Renal pelvis (tissue), 4 donors: ENCODE measurements around the gene CDK4. TPM values are rescaled to one million over a fixed set of nuclear protein-coding genes. Genes with fewer than 3 reads are reported as not detected.

Experiments used
- DNase-seq: peaks from one replicate; pipeline ENCODE4 v3.0.0-alpha.2; 2013
- polyA plus RNA-seq, 3 donors: library from polyadenylated mRNA; unstranded; fragments of 120-200 nt; gene quantifications; one replicate each; pipeline ENCODE4 v1.2.1, GENCODE V29; 2013; ENCODE audit not compliant: insufficient read length in 3 of 3

Gene CDK4
- polyA plus RNA-seq, 3 donors = 244 to 266 (median 256) TPM

DNA sequence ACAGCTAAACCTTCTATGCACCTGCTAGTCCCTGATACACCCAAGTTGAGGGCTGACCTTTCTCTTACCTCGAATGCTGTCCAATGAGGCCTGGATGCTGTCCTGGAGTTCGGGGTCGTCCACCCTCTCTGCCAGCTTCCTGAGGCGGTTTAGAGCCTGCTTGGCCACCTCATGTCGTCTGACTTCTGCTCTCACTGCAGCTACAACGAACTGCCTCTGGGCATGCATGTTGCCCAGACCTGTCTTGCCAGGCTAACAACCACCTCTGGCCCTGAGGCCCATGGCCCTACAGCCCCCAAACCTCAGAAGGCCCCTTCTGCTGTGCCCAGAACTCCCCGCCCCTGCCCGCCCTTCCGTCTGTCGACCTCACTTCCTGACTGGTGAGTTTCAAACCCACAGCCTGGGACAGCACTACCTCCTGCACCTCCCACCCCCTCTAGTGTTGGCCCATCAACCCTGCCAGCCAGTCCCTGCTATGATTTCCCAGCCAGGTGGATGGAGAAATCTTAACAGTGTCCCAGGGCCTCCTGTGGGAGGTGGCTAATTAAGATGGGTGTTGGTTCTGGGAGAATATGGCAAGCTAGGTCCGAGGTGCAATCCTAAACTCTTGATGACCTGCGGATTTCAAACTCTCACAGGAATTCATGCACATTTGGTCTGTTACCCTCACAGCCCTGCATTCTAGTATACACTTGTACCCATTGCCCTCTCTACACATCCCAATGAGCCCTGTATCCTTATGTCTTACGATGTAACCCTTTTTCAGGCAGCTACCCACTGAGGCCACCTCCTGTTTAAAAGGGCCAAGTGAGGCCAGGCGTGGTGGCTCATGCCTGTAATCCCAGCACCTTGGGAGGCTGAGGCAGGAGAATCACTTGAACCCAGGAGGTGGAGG, 10.0 kb downstream of the CDK4 start:
- no peak for DNase-seq

DNA sequence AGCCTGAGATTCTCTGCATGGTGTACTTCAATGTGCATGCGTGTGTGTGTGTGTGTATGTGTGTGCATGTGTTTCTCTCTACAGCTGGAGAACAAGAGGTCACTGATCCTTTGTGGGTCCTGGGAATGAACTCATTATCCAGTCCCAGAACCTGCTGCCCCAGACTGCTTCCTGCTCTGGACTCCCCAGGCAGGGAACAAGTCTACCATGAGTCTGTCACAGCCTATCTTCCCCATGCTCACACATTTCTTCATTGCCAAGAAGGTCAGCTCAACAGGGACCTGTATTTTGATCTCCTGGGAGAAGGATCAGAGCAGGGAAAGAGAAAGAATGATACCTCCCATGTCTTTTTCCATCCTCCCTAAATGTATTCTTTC, 10.7 kb downstream of the CDK4 start:
- no peak for DNase-seq

DNA sequence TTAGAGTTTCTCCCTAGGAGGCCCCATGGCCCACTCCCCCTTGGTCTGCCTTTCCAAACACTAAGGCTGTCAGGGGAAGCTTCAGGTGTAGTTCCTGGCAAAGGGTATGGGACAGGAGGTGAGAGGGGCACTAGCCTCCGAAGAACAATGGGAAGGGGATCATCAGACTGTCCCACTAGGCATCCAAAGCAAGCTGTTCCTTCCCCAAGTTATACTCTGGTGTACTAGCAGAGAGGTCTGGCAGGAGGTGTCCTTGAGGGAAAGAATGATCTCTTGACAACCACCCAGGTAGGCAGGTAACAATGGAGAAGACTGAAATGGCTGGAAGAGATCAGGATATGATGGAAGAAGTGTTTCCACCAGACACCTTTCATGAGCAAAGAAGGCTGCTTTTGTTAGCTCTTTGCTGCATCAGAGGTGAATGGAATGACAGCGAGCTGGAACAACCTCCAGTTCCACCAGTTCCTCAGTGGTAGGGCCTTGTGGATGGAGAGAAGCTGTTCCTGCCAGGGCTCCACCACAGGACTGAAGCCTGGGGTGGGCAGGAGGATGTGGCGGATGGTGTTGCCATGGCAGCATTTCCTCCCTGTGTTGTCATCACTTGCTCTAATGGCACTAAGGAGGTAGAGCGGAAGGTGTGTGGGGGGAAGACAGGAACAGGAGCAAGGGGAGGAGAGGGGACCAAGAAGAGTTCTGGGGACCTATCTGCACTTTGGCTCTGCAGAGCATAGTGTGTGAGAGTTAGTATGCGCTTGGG, 11.3 kb downstream of the CDK4 start:
- no peak for DNase-seq

DNA sequence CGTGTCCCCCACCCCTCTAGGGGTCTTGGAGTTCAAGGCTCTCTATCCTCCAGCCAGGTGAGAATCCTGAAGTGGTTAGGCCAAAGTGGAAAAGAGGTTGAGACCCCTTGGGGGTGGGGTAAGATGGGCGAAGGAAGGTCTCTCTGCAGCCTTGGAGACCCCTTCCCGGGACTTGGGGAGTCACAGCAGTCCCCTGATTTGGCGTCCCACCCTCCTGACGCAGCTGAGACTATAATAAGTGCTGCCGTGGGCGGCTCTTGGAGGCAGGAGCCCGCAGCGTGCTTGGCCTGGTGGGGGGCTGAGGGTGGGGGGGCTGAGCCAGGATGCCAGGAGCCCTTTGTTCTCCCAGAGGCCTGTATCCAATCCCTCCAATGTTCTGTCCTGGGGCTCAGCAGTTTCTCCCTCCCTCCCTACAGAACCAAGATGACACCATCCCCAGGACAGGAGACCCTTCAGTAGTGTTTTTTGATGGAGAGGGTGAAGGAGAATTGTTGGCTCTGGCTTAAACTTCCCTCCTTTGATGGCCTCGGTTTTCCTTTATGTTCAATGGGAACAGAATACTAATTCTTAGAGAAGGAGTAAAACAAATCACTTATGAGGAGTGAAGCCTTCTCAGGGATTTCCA, 12.1 kb downstream of the CDK4 start:
- no peak for DNase-seq

- DNase-seq = no peak
These were observed 12.7 kb downstream of the CDK4 start for GRCh38 chr12:57739387-57739786.

DNA sequence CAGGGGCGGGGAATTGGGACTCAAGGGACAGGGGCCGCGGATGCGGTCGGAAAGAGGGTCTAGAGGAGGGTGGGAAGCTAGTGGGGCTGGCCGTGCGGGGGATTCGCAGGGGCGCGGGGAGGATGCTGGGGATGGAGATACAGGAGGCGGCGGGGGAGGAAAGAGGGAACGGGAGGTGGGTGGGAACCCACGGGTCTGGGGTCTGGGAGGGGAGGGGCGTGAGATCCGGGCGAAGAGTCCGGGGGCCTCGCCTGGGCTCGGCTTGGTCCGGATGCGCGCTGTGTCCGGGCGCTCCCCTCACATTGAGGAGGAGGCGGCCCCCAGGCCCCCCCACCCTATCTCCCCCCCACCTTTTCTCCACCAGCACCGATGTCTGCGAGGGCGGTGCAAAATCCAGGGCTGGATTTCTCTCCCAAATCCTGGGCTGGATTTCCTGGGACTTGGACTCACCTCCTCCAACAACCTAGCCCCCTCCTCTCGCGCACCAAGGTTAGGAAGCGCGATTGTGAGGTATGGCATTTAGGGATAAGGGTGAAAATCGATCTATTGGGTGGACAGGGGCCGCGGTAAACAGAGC, 13.4 kb downstream of the CDK4 start, which contains the start of gene AGAP2:
TSS of gene AGAP2 (minus strand) at position 82 of the 577 bp plus-strand sequence. CDS start 496 bp downstream, outside the sequence.
- no peak for DNase-seq

GRCh38 chr12:57737467-57738460, 14.3 kb downstream of the CDK4 start:
- no peak for DNase-seq

DNA sequence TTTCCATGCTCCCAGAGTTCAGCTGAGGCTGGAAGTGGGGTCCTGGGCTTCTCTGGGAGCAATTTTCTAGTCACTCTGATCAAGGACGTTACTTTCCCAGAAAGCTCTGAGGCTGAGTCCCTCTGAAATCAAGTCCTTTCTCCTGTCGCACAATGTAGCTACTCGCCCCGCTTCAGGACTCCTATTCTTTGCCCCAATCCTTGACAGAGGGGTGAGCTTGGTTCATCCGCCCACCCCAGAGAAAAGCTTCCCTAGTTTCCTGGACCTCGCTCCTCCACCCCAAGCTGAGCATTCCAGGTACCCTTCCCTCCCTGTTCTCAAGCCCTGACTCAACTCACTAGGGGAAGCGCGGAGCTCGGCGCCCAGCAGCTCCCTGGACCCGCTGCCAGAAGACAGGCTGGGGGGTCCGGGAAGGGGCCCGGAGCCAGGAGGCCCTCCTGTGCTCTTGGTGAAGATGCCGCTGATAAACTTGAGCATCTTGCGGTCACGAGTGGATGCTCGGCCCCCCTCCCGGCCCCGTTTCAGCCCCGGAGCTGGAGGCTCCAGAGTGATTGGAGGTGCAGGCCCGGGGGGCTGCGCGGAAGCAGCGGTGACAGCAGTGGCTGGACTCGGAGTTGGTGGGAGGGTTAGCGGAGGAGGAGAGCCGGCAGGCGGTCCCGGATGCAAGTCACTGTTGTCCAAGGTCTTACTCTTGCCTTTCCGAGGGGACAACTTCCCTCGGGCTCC, 15.2 kb downstream of the CDK4 start:
- no peak for DNase-seq

- DNase-seq = no peak
These were observed 16.0 kb downstream of the CDK4 start for GRCh38 chr12:57735952-57736740.

GRCh38 chr12:57735198-57735855, 16.8 kb downstream of the CDK4 start:
- no peak for DNase-seq

DNA sequence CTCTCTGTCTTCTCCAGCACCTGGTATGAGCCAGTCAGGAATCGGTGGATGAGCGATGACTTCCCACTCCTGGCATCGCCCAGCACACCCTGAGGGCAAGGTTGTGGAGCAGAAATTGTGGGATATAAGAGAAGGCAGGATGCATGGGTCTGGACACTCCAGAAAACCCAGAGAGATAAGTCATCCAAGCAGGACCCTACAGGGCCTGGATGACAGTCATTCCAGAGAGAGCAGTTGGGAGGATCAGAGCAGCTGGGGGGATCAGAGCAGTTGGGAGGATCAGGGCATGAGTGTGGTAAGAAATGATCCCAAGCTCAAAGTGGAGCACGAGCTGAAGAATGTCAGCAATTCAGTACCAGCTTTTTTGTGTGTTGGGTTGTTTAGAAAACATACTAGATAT, 17.5 kb downstream of the CDK4 start:
- DNase-seq = no peak

GRCh38 chr12:57733928-57734327, 18.2 kb downstream of the CDK4 start:
- DNase-seq = no peak

GRCh38 chr12:57732726-57733593, 19.1 kb downstream of the CDK4 start:
- DNase-seq = no peak

- DNase-seq = no peak
These were observed 19.8 kb downstream of the CDK4 start for GRCh38 chr12:57732270-57732669.

DNA sequence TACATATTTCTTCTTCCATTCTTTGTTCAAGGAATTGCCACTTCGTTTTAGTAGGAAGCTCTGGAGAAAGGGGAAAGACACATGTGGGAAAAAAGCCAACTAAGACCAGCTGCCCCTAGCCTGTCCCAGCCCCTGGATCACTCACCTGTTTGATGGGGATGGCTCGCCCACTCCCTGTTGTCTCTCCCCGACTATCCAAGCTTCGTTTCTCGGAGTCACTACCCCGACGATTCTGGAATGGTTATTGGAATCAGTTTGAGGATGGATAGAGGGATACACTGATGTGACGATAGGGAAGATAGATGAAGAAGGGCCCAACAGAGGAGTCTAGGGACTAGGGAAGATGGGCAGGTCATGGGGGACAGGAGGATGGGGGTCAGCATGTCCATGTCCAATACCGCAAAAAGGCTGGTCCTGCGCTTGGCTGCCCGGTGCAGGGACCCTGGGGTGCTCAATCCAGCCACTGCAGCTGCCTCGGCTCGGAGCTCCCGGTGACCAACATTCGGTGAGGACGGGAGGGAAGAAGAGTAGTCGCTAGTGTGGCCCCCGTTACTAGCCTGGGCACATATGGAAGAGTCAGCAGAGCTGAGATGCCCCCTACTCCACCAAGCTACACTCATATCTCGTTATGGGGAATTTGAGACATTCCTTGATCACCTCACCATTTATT, 20.6 kb downstream of the CDK4 start:
- DNase-seq = no peak

- no peak for DNase-seq
These were observed 21.6 kb downstream of the CDK4 start for GRCh38 chr12:57730336-57731067.
